ENCODE data around the gene SLC38A8. TPM values are rescaled to one million over a fixed set of nuclear protein-coding genes. Genes with fewer than 3 reads are reported as not detected.

SLC38A8 gene
- total RNA-seq, 1 donor from 2014 or later, result not detected

- no peak for DNase-seq (ENCODE audit: low spot score)
- intact Hi-C loops (cut with DNase I), result no loop called here
Measured at GRCh38 chr16:83977056-83977815, 65.4 kb downstream of the SLC38A8 start.

GRCh38 chr16:83975590-83976260, 66.9 kb downstream of the SLC38A8 start:
- intact Hi-C loops (cut with DNase I), result no loop called here
- DNase-seq (ENCODE audit: low spot score), result no peak

- intact Hi-C loops (cut with DNase I), result no loop called here
- no peak for DNase-seq (ENCODE audit: low spot score)
Measured at GRCh38 chr16:83974475-83974874, 68.1 kb downstream of the SLC38A8 start.

GRCh38 chr16:83973581-83974385, 68.8 kb downstream of the SLC38A8 start:
- DNase-seq (ENCODE audit: low spot score), result no peak
- intact Hi-C loops (cut with DNase I), result no loop called here

- no peak for DNase-seq (ENCODE audit: low spot score)
- intact Hi-C loops (cut with DNase I), result no loop called here
Measured at GRCh38 chr16:83973077-83973476, 69.5 kb downstream of the SLC38A8 start.

- intact Hi-C loops (cut with DNase I), result no loop called here
- DNase-seq (ENCODE audit: low spot score), result no peak
Measured at GRCh38 chr16:83972256-83973008, 70.2 kb downstream of the SLC38A8 start.

GRCh38 chr16:83971165-83972130, 71.1 kb downstream of the SLC38A8 start:
- DNase-seq (ENCODE audit: low spot score), result no peak
- intact Hi-C loops (cut with DNase I), result no loop called here

- intact Hi-C loops (cut with DNase I), result no loop called here
- no peak for DNase-seq (ENCODE audit: low spot score)
Measured at GRCh38 chr16:83970430-83970815, 72.2 kb downstream of the SLC38A8 start.

GRCh38 chr16:83969771-83970429, 72.7 kb downstream of the SLC38A8 start:
- DNase-seq (ENCODE audit: low spot score), result no peak
- intact Hi-C loops (cut with DNase I), result loop anchor here (2.0 to 10.0 kb wide), 3 partner anchors 93 to 515 kb away; partner anchors contain the start of gene TAF1C

GRCh38 chr16:83968891-83969649, 73.5 kb downstream of the SLC38A8 start:
- intact Hi-C loops (cut with DNase I), result loop anchor here (2.0 to 10.0 kb wide), 3 partner anchors 94 to 516 kb away; partner anchors contain the start of gene TAF1C
- no peak for DNase-seq (ENCODE audit: low spot score)

- DNase-seq (ENCODE audit: low spot score), result no peak
- intact Hi-C loops (cut with DNase I), result loop anchor here (2.0 to 10.0 kb wide), 3 partner anchors 94 to 516 kb away; partner anchors contain the start of gene TAF1C
Measured at GRCh38 chr16:83968306-83968851, 74.2 kb downstream of the SLC38A8 start.

- intact Hi-C loops (cut with DNase I), result loop anchor here (2.0 to 10.0 kb wide), 3 partner anchors 95 to 517 kb away; partner anchors contain the start of gene TAF1C
- peak; percentile 87 for DNase-seq (ENCODE audit: low spot score)
Measured at GRCh38 chr16:83967838-83968305, 74.7 kb downstream of the SLC38A8 start, which contains the start of gene NECAB2. NECAB2 (plus strand) TSS chr16:83968244; CDS start chr16:83968649, 405 bp downstream.

GRCh38 chr16:83967091-83967490, 75.5 kb downstream of the SLC38A8 start:
- intact Hi-C loops (cut with DNase I), result loop anchor here (5.0 to 10.0 kb wide), 2 partner anchors 220 to 518 kb away; partner anchors contain the start of gene TAF1C
- DNase-seq (ENCODE audit: low spot score), result no peak

GRCh38 chr16:83966153-83966696, 76.4 kb downstream of the SLC38A8 start:
- no peak for DNase-seq (ENCODE audit: low spot score)
- intact Hi-C loops (cut with DNase I), result loop anchor here (5.0 to 10.0 kb wide), 2 partner anchors 221 to 519 kb away; partner anchors contain the start of gene TAF1C

- intact Hi-C loops (cut with DNase I), result loop anchor here (5.0 to 10.0 kb wide), 2 partner anchors 222 to 519 kb away; partner anchors contain the start of gene TAF1C
- no peak for DNase-seq (ENCODE audit: low spot score)
Measured at GRCh38 chr16:83965444-83966152, 77.0 kb downstream of the SLC38A8 start.
